GM18909 (cell line): ENCODE measurements around the gene SLC25A40.
"Not testable (repeated sequence)": the region's sequence is repeated elsewhere in the genome, so short reads cannot be mapped to it uniquely, and the experiment has no call there.

Source experiments
- ATAC-seq: cut with Tn5 transposase; IDR thresholded peaks from one replicate; pipeline ENCODE4 v1.9.1; 2021; ENCODE audit warnings: mild to moderate bottlenecking; ENCODE audit not compliant: unreplicated experiment, poor library complexity

SLC25A40 gene

GRCh38 chr7:87873328-87873727 lies 2.8 kb downstream of the SLC25A40 start:
- not testable (repeated sequence) for ATAC-seq

GRCh38 chr7:87872346-87872745 lies 3.8 kb downstream of the SLC25A40 start:
- ATAC-seq = no peak

- no peak for ATAC-seq
Observed at GRCh38 chr7:87870471-87870870, 5.7 kb downstream of the SLC25A40 start.

- not testable (repeated sequence) for ATAC-seq
Observed at GRCh38 chr7:87866533-87866932, 9.6 kb downstream of the SLC25A40 start.

- no peak for ATAC-seq
Observed at GRCh38 chr7:87866089-87866488, 10.1 kb downstream of the SLC25A40 start.

- no peak for ATAC-seq
Observed at GRCh38 chr7:87858417-87859100, 17.6 kb downstream of the SLC25A40 start.

GRCh38 chr7:87853237-87853864 lies 22.8 kb downstream of the SLC25A40 start:
- ATAC-seq = no peak

GRCh38 chr7:87852306-87852705 lies 23.9 kb downstream of the SLC25A40 start:
- ATAC-seq = no peak

- ATAC-seq = no peak
Observed at GRCh38 chr7:87850836-87851593, 25.1 kb downstream of the SLC25A40 start.

GRCh38 chr7:87837597-87837996 lies 38.6 kb downstream of the SLC25A40 start:
- ATAC-seq = no peak

- ATAC-seq = no peak
Observed at GRCh38 chr7:87833130-87833529, 43.0 kb downstream of the SLC25A40 start.

GRCh38 chr7:87831097-87831496 lies 45.1 kb downstream of the SLC25A40 start:
- ATAC-seq = no peak

- not testable (repeated sequence) for ATAC-seq
Observed at GRCh38 chr7:87828383-87828782, 47.8 kb downstream of the SLC25A40 start.

GRCh38 chr7:87825369-87825768 lies 50.8 kb downstream of the SLC25A40 start:
- ATAC-seq = not testable (repeated sequence)

- not testable (repeated sequence) for ATAC-seq
Observed at GRCh38 chr7:87822056-87822455, 54.1 kb downstream of the SLC25A40 start.

GRCh38 chr7:87818336-87818735 lies 57.8 kb downstream of the SLC25A40 start:
- ATAC-seq = no peak

- no peak for ATAC-seq
Observed at GRCh38 chr7:87816389-87816788, 59.8 kb downstream of the SLC25A40 start.

- ATAC-seq = no peak
Observed at GRCh38 chr7:87810726-87811125, 65.4 kb downstream of the SLC25A40 start.

GRCh38 chr7:87810130-87810529 lies 66.0 kb downstream of the SLC25A40 start:
- no peak for ATAC-seq

GRCh38 chr7:87806150-87806549 lies 70.0 kb downstream of the SLC25A40 start:
- no peak for ATAC-seq

GRCh38 chr7:87797798-87798403 lies 78.3 kb downstream of the SLC25A40 start:
- peak; percentile 95 for ATAC-seq
